AG04449 (cell line): ENCODE results near the gene LRRC8C.

Experiments
- CTCF ChIA-PET: fragments of 350-600 bp; formaldehyde crosslinking; extraction: SDS; loops from one replicate; lab custom pipeline; 2021; ENCODE audit warnings: antibody characterized with exemption; lab: Yijun Ruan, JAX
- POLR2A ChIA-PET: fragments of 400-600, 350-600 bp; formaldehyde crosslinking; extraction: SDS; loops from one replicate; lab custom pipeline; 2020; ENCODE audit warnings: antibody characterized with exemption, inconsistent platforms; lab: Yijun Ruan, JAX
- DNase-seq: peaks from one replicate; pipeline ENCODE4 v3.0.0-alpha.2; 2010; ENCODE audit warnings: low read depth, low spot score
- H3K4me3 ChIP-seq: 2 replicates; pipeline ENCODE4 v1.5.1; 2011; ENCODE audit warnings: low read depth, mild to moderate bottlenecking, control low read depth, low read length
- TF ChIP-seq, protein P1 (sequence below): IDR thresholded peaks from one replicate; pipeline ENCODE4 v1.5.1; 2011; ENCODE audit warnings: mild to moderate bottlenecking, moderate library complexity, low read length, control low read depth, inconsistent platforms; ENCODE audit not compliant: insufficient read depth; ENCODE audit errors: missing control alignments

The LRRC8C gene

DNA sequence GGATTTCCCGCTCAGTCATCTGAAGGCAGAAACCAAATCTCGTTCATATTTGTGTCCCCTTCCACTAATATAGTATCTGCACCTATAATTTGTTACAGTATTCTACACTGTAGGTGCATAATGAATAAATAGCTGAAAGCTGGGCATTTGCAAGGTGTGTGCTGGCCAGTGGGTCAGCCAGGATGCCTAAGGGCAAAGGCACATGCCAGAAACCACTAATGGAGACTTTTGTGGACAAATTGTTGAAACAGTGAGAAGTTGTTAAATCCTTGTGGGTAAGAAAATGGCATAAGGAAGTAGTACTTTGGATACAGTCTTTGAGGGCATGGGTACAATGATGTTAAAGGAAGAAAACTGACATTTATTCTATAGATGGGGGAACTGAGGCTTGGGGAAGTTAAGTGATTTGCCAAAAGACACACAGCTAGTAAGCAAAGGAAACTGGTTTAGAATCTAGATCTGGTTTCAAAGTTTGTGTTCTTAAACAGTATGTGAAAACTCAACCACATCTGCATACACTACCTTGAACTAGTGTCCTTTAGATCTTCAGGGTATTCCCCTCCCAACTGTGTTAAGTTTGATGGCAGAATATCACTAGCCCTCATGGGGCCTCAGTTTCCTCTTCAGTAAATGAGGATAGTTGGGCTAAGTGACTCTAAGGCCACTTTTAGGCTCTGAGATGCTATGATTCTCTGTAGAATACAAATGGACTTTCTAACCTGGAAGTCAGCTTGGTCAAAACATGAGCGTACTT lies 26.5 kb upstream of the LRRC8C start:
- no peak for DNase-seq
- ChIA-PET CTCF (interaction anchor here (1.7 to 13.9 kb wide), 4 partner anchors 9 to 158 kb away, joined by 4 to 168 read pairs (median 76); no protein-coding TSS in a partner anchor), POLR2A (no interaction called here)
- H3K4me3 ChIP-seq, result no peak overlapping the region
- TF ChIP-seq, protein P1, sequence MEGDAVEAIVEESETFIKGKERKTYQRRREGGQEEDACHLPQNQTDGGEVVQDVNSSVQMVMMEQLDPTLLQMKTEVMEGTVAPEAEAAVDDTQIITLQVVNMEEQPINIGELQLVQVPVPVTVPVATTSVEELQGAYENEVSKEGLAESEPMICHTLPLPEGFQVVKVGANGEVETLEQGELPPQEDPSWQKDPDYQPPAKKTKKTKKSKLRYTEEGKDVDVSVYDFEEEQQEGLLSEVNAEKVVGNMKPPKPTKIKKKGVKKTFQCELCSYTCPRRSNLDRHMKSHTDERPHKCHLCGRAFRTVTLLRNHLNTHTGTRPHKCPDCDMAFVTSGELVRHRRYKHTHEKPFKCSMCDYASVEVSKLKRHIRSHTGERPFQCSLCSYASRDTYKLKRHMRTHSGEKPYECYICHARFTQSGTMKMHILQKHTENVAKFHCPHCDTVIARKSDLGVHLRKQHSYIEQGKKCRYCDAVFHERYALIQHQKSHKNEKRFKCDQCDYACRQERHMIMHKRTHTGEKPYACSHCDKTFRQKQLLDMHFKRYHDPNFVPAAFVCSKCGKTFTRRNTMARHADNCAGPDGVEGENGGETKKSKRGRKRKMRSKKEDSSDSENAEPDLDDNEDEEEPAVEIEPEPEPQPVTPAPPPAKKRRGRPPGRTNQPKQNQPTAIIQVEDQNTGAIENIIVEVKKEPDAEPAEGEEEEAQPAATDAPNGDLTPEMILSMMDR, result no peak

DNA sequence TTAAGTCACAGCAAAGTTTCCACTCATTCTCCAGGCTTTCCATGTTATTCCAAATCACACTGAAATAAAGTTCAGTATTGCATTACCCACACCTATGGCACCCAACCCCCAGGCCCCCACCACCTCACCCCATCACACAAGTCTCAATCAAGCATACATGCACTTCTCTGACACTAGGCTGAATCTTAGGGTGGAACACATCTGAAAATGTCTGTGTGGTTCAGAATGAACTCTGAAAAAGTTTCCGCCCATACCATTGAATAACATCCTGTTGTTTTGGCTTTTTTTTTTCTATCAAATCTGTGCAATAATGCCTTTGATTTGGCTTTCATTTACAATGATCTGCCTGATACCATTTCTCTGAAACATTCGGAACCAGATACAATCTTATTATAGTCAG lies 25.8 kb upstream of the LRRC8C start:
- CTCF ChIA-PET, result interaction anchor here (0.8 to 13.9 kb wide), 5 partner anchors 10 to 158 kb away, joined by 4 to 168 read pairs (median 9); no protein-coding TSS in a partner anchor
- no peak for DNase-seq
- no peak overlapping the region for H3K4me3 ChIP-seq
- TF ChIP-seq, protein P1, result no peak
- POLR2A ChIA-PET, result no interaction called here

DNA sequence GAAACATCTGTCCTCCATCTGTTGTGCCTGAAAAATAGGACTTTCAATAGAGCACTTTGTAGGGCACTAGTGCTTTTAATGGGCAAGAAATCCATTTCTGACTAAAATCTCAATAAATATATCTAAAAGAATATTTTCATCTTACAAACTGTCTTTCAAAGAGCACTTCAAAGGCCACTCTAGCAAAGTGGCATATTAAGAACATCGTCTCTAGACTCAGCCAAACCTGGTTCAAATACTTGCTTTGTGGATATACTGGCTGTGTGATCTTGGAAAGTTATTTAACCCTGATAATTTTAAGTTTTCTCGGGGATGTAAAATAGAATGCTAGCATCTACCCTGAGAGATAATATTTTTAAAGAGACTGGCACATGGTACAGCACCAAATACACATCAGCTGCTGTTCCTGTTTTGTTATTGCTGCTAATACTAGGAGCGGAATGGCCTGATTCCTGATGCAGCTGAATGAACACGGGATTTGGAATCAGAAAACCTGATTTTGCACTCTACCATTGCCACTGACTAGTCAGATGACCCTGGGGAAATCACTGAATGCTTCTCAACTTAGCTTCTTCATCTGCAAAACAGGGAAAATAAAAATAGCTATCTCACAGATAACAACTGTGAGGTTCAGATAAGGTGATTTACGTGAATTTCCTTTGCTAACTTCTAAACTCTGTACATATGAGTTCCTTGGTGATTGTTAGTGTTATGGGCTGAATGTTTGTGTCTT lies 25.2 kb upstream of the LRRC8C start:
- no peak for DNase-seq
- ChIA-PET CTCF (interaction anchor here (0.8 to 3.5 kb wide), 5 partner anchors 9 to 155 kb away, joined by 3 to 9 read pairs (median 4); no protein-coding TSS in a partner anchor), POLR2A (no interaction called here)
- TF ChIP-seq, protein P1, result no peak
- no peak overlapping the region for H3K4me3 ChIP-seq

DNA sequence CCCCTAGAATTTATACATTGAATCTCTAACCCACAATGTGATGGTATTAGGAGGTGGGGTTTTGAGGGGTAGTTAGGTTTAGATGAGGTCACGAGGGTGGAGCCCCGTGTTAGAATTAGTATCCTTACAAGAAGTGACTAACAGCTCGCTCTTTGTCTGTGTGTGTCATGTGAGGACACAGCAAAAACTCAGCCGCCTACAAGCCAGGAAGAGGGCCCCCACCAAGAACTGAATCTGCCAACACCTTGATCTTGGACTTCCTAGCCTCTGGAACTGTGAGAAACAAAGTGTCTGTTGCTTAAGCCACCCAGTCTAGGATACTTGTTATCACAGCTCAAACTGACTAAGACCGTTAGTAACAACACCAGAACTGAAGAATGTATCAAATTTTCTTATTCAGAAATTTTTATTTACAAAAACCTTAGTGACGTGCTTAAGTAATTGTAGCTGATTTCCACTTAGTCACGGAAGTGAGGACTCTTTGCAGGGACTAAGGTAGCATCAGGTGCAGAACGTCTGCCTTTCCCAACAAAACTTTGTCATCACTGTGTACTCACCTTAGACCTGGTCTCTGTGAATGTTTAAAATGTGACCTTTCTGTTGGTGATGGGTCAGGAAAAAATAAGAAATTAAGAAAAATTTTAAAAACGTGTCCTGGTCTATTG lies 24.5 kb upstream of the LRRC8C start:
- TF ChIP-seq, protein P1, result no peak
- DNase-seq, result no peak
- H3K4me3 ChIP-seq, result no peak overlapping the region
- ChIA-PET CTCF (interaction anchor here (0.8 to 3.5 kb wide), 6 partner anchors 9 to 154 kb away, joined by 3 to 9 read pairs (median 6); no protein-coding TSS in a partner anchor), POLR2A (no interaction called here)

DNA sequence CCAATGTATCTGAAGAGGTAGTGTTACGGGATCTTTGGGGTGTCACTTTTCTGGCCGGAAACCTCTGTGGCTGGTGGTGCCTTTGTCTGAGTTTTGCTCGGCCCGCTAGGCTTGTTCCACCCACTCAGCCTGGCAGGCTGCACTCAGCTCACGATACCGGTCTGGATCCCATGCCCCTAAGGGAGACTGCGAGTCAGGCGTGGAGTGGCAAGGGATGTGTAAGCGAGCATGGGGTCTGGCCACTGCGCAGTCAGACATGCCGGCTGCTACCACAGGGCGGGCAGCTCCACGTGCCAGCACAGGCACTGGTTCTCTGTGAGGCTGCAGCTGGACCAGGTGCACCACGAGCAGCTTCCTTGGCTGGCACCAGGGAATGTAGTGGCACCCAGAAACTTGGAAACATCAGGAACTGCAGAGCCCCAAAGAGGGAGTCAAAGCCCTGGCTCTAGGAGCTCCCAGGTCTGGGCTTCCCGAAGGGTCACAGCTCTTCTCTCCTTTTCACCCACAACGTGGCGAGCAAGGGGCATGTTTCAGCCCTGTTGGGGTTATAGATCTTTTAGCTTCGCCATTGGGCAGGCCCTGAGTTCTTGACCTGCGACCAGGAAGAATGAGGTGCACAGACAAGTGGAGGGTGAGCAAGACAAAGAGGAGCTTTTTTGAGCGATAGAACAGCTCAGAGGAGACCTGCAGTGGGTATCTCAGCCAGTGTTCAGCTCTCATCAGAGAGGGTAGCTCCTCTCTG lies 23.8 kb upstream of the LRRC8C start:
- DNase-seq, result no peak
- ChIA-PET CTCF (interaction anchor here (1.3 kb wide), 1 partner anchor 10 kb away, joined by 8 read pairs; no protein-coding TSS in a partner anchor), POLR2A (interaction anchor here (0.7 kb wide), 1 partner anchor 87 kb away, joined by 3 read pairs; no protein-coding TSS in a partner anchor)
- no peak overlapping the region for H3K4me3 ChIP-seq
- TF ChIP-seq, protein P1, result no peak
